Measurements from ENCODE around the gene PASK. TPM values are rescaled to one million over a fixed set of nuclear protein-coding genes. Genes with fewer than 3 reads are reported as not detected.

The PASK gene
- total RNA-seq, 4 donors from 2014 or later = 0.10 to 0.36 (median 0.28) TPM

- Histone ChIP-seq H3K27me3 (no peaks in the 10 kb centered on the region), H3K4me3 (no peak overlapping the region), H3K36me3 (peaks cover 0 to 7% of the 10 kb centered on the region in 2 donors), H3K9me3 (no peaks in the 10 kb centered on the region), H3K4me1 (no peaks in the 10 kb centered on the region), H3K27ac (no peak overlapping the region)
- DNase-seq = no peak
- in situ Hi-C loops (cut with MboI; ENCODE audit: low sequenced_read_pairs in 4 of 4) (no loop called here), intact Hi-C loops (cut with DNase I; ENCODE audit: low total_unique reads) (no loop called here)
- no peak for ATAC-seq
- TF ChIP-seq CTCF (IDR thresholded peaks at IDR 0.05 in 4 of 5, conservative IDR thresholded peaks at IDR 0.05 in 1 of 5) (no peak), POLR2A (IDR thresholded peaks at IDR 0.05) (no peak)
Measured at GRCh38 chr2:241187918-241188234, 38.6 kb upstream of the PASK start.

- ATAC-seq = no peak
- intact Hi-C loops (cut with DNase I; ENCODE audit: low total_unique reads) = no loop called here
- no peak overlapping the region for H3K4me3 ChIP-seq
- no peak for DNase-seq
- H3K9me3 ChIP-seq = no peaks in the 10 kb centered on the region
- TF ChIP-seq CTCF (IDR thresholded peaks at IDR 0.05 in 4 of 5, conservative IDR thresholded peaks at IDR 0.05 in 1 of 5) = no peak
- TF ChIP-seq POLR2A (IDR thresholded peaks at IDR 0.05) = no peak
- no peak overlapping the region for H3K27ac ChIP-seq
- in situ Hi-C loops (cut with MboI; ENCODE audit: low sequenced_read_pairs in 4 of 4) = no loop called here
- no peaks in the 10 kb centered on the region for H3K27me3 ChIP-seq
- peaks cover 0 to 12% of the 10 kb centered on the region in 2 donors for H3K36me3 ChIP-seq
- no peaks in the 10 kb centered on the region for H3K4me1 ChIP-seq
Measured at GRCh38 chr2:241187101-241187917, 38.0 kb upstream of the PASK start.

- Histone ChIP-seq H3K9me3 (no peaks in the 10 kb centered on the region), H3K27ac (no peak overlapping the region), H3K4me1 (no peaks in the 10 kb centered on the region), H3K27me3 (no peaks in the 10 kb centered on the region), H3K4me3 (no peak overlapping the region), H3K36me3 (peaks cover 0 to 12% of the 10 kb centered on the region in 2 donors)
- in situ Hi-C loops (cut with MboI; ENCODE audit: low sequenced_read_pairs in 4 of 4) (no loop called here), intact Hi-C loops (cut with DNase I; ENCODE audit: low total_unique reads) (no loop called here)
- TF ChIP-seq CTCF (IDR thresholded peaks at IDR 0.05 in 4 of 5, conservative IDR thresholded peaks at IDR 0.05 in 1 of 5) (no peak), POLR2A (IDR thresholded peaks at IDR 0.05) (no peak)
- no peak for ATAC-seq
- DNase-seq = no peak
Measured at GRCh38 chr2:241185961-241186360, 36.7 kb upstream of the PASK start.

- in situ Hi-C loops (cut with MboI; ENCODE audit: low sequenced_read_pairs in 4 of 4) = no loop called here
- intact Hi-C loops (cut with DNase I; ENCODE audit: low total_unique reads) = no loop called here
- TF ChIP-seq POLR2A (IDR thresholded peaks at IDR 0.05) (no peak), CTCF (IDR thresholded peaks at IDR 0.05 in 4 of 5, conservative IDR thresholded peaks at IDR 0.05 in 1 of 5) (no peak)
- ATAC-seq (no peak), DNase-seq (no peak)
- Histone ChIP-seq H3K36me3 (peaks cover 0 to 14% of the 10 kb centered on the region in 2 donors), H3K4me1 (no peaks in the 10 kb centered on the region), H3K9me3 (no peaks in the 10 kb centered on the region), H3K27me3 (no peaks in the 10 kb centered on the region), H3K4me3 (no peak overlapping the region), H3K27ac (no peak overlapping the region)
Measured at GRCh38 chr2:241184901-241185300, 35.6 kb upstream of the PASK start.

- in situ Hi-C loops (cut with MboI; ENCODE audit: low sequenced_read_pairs in 4 of 4) = no loop called here
- no peak for DNase-seq
- intact Hi-C loops (cut with DNase I; ENCODE audit: low total_unique reads) = no loop called here
Measured at GRCh38 chr2:241183221-241183620, 33.9 kb upstream of the PASK start.

More at GRCh38 chr2:241183221-241183620, 33.9 kb upstream of the PASK start:
- Histone ChIP-seq H3K27ac (no peak overlapping the region), H3K9me3 (no peaks in the 10 kb centered on the region), H3K4me3 (no peak overlapping the region), H3K36me3 (peaks cover 0 to 27% of the 10 kb centered on the region in 2 donors), H3K27me3 (no peaks in the 10 kb centered on the region), H3K4me1 (no peaks in the 10 kb centered on the region)
- TF ChIP-seq CTCF (IDR thresholded peaks at IDR 0.05 in 4 of 5, conservative IDR thresholded peaks at IDR 0.05 in 1 of 5) (no peak), POLR2A (IDR thresholded peaks at IDR 0.05) (no peak)
- no peak for ATAC-seq

Data from gastrocnemius medialis (tissue), 4 donors.